Measurements from ENCODE around the gene CENPP. TPM values are rescaled to one million over a fixed set of nuclear protein-coding genes. Genes with fewer than 3 reads are reported as not detected.

The CENPP gene
- total RNA-seq, 1 donor from 2014 or later: 9.3 TPM

- H3K27ac ChIP-seq: no peak overlapping the region
- H3K36me3 ChIP-seq: peaks cover 3 to 54% of the 10 kb centered on the region in 2 donors
These were observed 316.8 kb downstream of the CENPP start for GRCh38 chr9:92642564-92642963.

GRCh38 chr9:92644278-92644677 is 318.5 kb downstream of the CENPP start:
- intact Hi-C loops (cut with DNase I): no loop called here
- peaks cover 3 to 60% of the 10 kb centered on the region in 2 donors for H3K36me3 ChIP-seq
- H3K27ac ChIP-seq: no peak overlapping the region
- H3K4me1 ChIP-seq: no peaks in the 10 kb centered on the region
- DNase-seq (ENCODE audit: extremely low spot score in 2 of 2): peak in 1 of 2 donors; percentile 67
- H3K27me3 ChIP-seq: no peaks in the 10 kb centered on the region
- H3K4me3 ChIP-seq: no peak overlapping the region
- TF ChIP-seq POLR2AphosphoS5 (IDR thresholded peaks at IDR 0.05; ENCODE audit: insufficient read depth in 1 of 2, low read depth in 1 of 2) (no peak), POLR2A (IDR thresholded peaks at IDR 0.05) (no peak)
- no peaks in the 10 kb centered on the region for H3K9me3 ChIP-seq

More at GRCh38 chr9:92642564-92642963, 316.8 kb downstream of the CENPP start:
- peak in 1 of 2 donors; percentile 67 for DNase-seq (ENCODE audit: extremely low spot score in 2 of 2)
- no peaks in the 10 kb centered on the region for H3K9me3 ChIP-seq
- no peaks in the 10 kb centered on the region for H3K27me3 ChIP-seq
- no peaks in the 10 kb centered on the region for H3K4me1 ChIP-seq
- TF ChIP-seq POLR2A (IDR thresholded peaks at IDR 0.05) (no peak), POLR2AphosphoS5 (IDR thresholded peaks at IDR 0.05; ENCODE audit: insufficient read depth in 1 of 2, low read depth in 1 of 2) (no peak), CTCF (IDR thresholded peaks at IDR 0.05) (no peak)
- no peak overlapping the region for H3K4me3 ChIP-seq
- intact Hi-C loops (cut with DNase I): no loop called here

GRCh38 chr9:92645041-92645440 is 319.3 kb downstream of the CENPP start:
- Histone ChIP-seq H3K9me3 (no peaks in the 10 kb centered on the region), H3K4me3 (no peak overlapping the region), H3K27ac (no peak overlapping the region), H3K36me3 (peaks cover 3 to 57% of the 10 kb centered on the region in 2 donors), H3K27me3 (no peaks in the 10 kb centered on the region), H3K4me1 (no peaks in the 10 kb centered on the region)
- TF ChIP-seq CTCF (IDR thresholded peaks at IDR 0.05): no peak
- TF ChIP-seq POLR2AphosphoS5 (IDR thresholded peaks at IDR 0.05; ENCODE audit: insufficient read depth in 1 of 2, low read depth in 1 of 2): no peak
- TF ChIP-seq POLR2A (IDR thresholded peaks at IDR 0.05): no peak
- DNase-seq (ENCODE audit: extremely low spot score in 2 of 2): peak in 1 of 2 donors; percentile 62
- intact Hi-C loops (cut with DNase I): no loop called here

GRCh38 chr9:92647671-92648473 is 322.1 kb downstream of the CENPP start:
- intact Hi-C loops (cut with DNase I): no loop called here
- H3K9me3 ChIP-seq: no peaks in the 10 kb centered on the region
- H3K4me1 ChIP-seq: peaks cover 15% of the 10 kb centered on the region
- peaks cover 3 to 43% of the 10 kb centered on the region in 2 donors for H3K36me3 ChIP-seq
- no peak overlapping the region for H3K27ac ChIP-seq
- TF ChIP-seq POLR2AphosphoS5 (IDR thresholded peaks at IDR 0.05; ENCODE audit: insufficient read depth in 1 of 2, low read depth in 1 of 2) (no peak), POLR2A (IDR thresholded peaks at IDR 0.05) (no peak), CTCF (IDR thresholded peaks at IDR 0.05) (no peak)
- DNase-seq (ENCODE audit: extremely low spot score in 2 of 2): peak in 1 of 2 donors; percentile 37
- no peak overlapping the region for H3K4me3 ChIP-seq
- H3K27me3 ChIP-seq: no peaks in the 10 kb centered on the region

GRCh38 chr9:92648474-92648971 is 322.8 kb downstream of the CENPP start:
- Histone ChIP-seq H3K27me3 (no peaks in the 10 kb centered on the region), H3K9me3 (no peaks in the 10 kb centered on the region), H3K4me3 (no peak overlapping the region), H3K36me3 (peaks cover 3 to 41% of the 10 kb centered on the region in 2 donors), H3K27ac (no peak overlapping the region), H3K4me1 (peaks cover 18% of the 10 kb centered on the region)
- no peak for TF ChIP-seq POLR2A (IDR thresholded peaks at IDR 0.05)
- no peak for TF ChIP-seq CTCF (IDR thresholded peaks at IDR 0.05)
- TF ChIP-seq POLR2AphosphoS5 (IDR thresholded peaks at IDR 0.05; ENCODE audit: insufficient read depth in 1 of 2, low read depth in 1 of 2): no peak
- intact Hi-C loops (cut with DNase I): no loop called here
- DNase-seq (ENCODE audit: extremely low spot score in 2 of 2): no peak

Data from vagina (tissue), 2 donors.